A172 (cell line): Measurements from ENCODE around the gene NUTF2. TPM values are rescaled to one million over a fixed set of nuclear protein-coding genes. Genes with fewer than 3 reads are reported as not detected.
"Not testable (repeated sequence)": the region's sequence is repeated elsewhere in the genome, so short reads cannot be mapped to it uniquely, and the experiment has no call there.

Source experiments
- DNase-seq: peaks from one replicate; pipeline ENCODE4 v3.0.0-alpha.2; 2015; ENCODE audit warnings: low spot score
- total RNA-seq: library from RNA; depleted of rRNA; stranded (reverse); fragments of >200 nt; shearing (Covaris generic); gene quantifications from 2 replicates; pipeline ENCODE4 v1.2.3, GENCODE V29; 2014

The NUTF2 gene
- total RNA-seq, 1 experiment from 2014 or later = 68.5 TPM

- not testable (repeated sequence) for DNase-seq
These were observed 17.3 kb downstream of the NUTF2 start for GRCh38 chr16:67864044-67864443.

- no peak for DNase-seq
These were observed 17.9 kb downstream of the NUTF2 start for GRCh38 chr16:67864594-67864993.

GRCh38 chr16:67865318-67865717 lies 18.6 kb downstream of the NUTF2 start:
- no peak for DNase-seq

GRCh38 chr16:67868290-67868689 lies 21.6 kb downstream of the NUTF2 start:
- no peak for DNase-seq

GRCh38 chr16:67869653-67870052 lies 22.9 kb downstream of the NUTF2 start:
- DNase-seq = no peak

GRCh38 chr16:67871256-67871655 lies 24.5 kb downstream of the NUTF2 start:
- no peak for DNase-seq

- DNase-seq = no peak
These were observed 25.4 kb downstream of the NUTF2 start for GRCh38 chr16:67872131-67872630.

- peak; percentile 49 for DNase-seq
These were observed 26.1 kb downstream of the NUTF2 start, which contains the start of gene EDC4 for GRCh38 chr16:67872631-67873434. Gene EDC4, plus strand, starts transcription at chr16:67873052. Its CDS starts 210 bp downstream, at chr16:67873262.

- DNase-seq = no peak
These were observed 27.0 kb downstream of the NUTF2 start for GRCh38 chr16:67873435-67874370.

GRCh38 chr16:67874372-67874771 lies 27.6 kb downstream of the NUTF2 start:
- no peak for DNase-seq

GRCh38 chr16:67877064-67877463 lies 30.3 kb downstream of the NUTF2 start:
- no peak for DNase-seq

GRCh38 chr16:67878232-67878631 lies 31.5 kb downstream of the NUTF2 start:
- no peak for DNase-seq

GRCh38 chr16:67878846-67879245 lies 32.1 kb downstream of the NUTF2 start:
- DNase-seq = no peak

GRCh38 chr16:67879462-67879861 lies 32.7 kb downstream of the NUTF2 start:
- DNase-seq = no peak

GRCh38 chr16:67879936-67880335 lies 33.2 kb downstream of the NUTF2 start:
- no peak for DNase-seq

- DNase-seq = no peak
These were observed 33.9 kb downstream of the NUTF2 start for GRCh38 chr16:67880584-67880983.

GRCh38 chr16:67881621-67882161 lies 35.0 kb downstream of the NUTF2 start:
- DNase-seq = no peak

GRCh38 chr16:67882374-67883145 lies 35.8 kb downstream of the NUTF2 start:
- no peak for DNase-seq

GRCh38 chr16:67883146-67883871 lies 36.6 kb downstream of the NUTF2 start:
- no peak for DNase-seq

GRCh38 chr16:67883872-67884261 lies 37.1 kb downstream of the NUTF2 start:
- peak; percentile 20 for DNase-seq

GRCh38 chr16:67884684-67885083 lies 38.0 kb downstream of the NUTF2 start, which contains the start of gene NRN1L:
Gene NRN1L, plus strand, starts transcription at chr16:67884885. Its CDS starts 19 bp downstream, at chr16:67884904.
- DNase-seq = peak; percentile 78
